GM10266 (cell line): ENCODE results near the gene PPM1J.

Experiments used
- DNase-seq: peaks from one replicate; pipeline ENCODE4 v3.0.0; 2012; ENCODE audit errors: extremely low spot score
- TF ChIP-seq, protein P1 (sequence below): IDR thresholded peaks from 2 replicates; pipeline ENCODE4 v1.5.1; 2012; ENCODE audit warnings: mild to moderate bottlenecking, low read depth; ENCODE audit not compliant: control insufficient read depth, insufficient read depth; ENCODE audit errors: missing control alignments

PPM1J gene

DNA sequence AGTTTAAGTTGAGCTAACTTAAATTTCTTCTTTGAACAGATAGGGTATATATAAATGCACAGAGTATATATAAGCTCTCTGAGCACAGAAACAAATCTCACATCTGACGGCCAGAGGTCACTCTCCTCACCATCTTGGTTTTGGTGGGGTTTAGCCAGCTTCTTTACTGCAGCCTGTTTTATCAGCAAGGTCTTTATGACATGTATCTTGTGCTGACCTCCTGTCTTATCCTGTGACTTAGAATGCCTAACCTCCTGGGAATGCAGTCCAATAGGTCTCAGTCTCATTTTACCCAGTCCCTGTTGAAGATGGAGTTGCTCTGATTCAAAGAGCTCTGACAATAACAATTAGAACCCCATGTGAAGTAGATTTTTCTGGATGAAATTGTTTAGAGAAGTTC is 42.3 kb downstream of the PPM1J start:
- no peak for DNase-seq
- TF ChIP-seq, protein P1, sequence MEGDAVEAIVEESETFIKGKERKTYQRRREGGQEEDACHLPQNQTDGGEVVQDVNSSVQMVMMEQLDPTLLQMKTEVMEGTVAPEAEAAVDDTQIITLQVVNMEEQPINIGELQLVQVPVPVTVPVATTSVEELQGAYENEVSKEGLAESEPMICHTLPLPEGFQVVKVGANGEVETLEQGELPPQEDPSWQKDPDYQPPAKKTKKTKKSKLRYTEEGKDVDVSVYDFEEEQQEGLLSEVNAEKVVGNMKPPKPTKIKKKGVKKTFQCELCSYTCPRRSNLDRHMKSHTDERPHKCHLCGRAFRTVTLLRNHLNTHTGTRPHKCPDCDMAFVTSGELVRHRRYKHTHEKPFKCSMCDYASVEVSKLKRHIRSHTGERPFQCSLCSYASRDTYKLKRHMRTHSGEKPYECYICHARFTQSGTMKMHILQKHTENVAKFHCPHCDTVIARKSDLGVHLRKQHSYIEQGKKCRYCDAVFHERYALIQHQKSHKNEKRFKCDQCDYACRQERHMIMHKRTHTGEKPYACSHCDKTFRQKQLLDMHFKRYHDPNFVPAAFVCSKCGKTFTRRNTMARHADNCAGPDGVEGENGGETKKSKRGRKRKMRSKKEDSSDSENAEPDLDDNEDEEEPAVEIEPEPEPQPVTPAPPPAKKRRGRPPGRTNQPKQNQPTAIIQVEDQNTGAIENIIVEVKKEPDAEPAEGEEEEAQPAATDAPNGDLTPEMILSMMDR, result no peak

DNA sequence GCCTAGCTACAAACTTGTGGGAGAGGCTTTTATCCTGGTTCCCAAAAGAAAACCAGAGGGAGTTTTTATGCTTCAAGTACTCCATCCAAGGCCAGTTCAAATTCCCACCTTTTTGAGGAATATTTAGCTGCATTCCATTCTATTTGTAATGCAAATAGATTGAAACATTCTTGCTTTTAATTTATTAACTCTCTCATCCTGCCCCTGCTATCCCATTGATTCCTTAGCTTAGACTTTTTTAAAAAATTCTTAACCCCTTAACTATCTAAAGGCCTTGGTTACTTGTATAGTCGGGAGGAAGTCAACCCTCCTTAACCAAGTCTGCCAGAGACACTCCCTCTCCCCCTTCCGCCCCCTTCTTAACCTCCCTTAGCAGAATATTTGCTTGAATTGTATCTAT is 43.1 kb downstream of the PPM1J start:
- DNase-seq, result no peak
- TF ChIP-seq, protein P1, result no peak

DNA sequence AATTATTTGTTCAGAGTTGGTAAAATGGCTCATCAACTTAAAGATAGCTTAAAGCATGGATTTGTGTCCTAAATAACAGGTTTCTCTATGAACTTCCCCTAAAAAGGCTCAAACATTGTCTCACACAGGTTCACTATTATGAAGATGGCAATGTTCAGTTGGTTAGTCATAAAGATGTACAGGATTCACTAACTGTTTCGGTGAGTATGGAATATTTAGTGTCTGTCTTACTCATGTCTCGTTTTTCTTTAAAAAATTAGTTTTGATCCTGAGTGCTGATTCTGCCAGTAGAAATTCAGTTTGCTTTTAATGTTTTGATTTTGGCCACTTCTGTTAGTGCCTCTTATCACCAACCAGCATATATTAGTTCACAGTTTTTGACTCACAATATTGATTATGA is 48.2 kb downstream of the PPM1J start:
- no peak for DNase-seq
- TF ChIP-seq, protein P1, result no peak

DNA sequence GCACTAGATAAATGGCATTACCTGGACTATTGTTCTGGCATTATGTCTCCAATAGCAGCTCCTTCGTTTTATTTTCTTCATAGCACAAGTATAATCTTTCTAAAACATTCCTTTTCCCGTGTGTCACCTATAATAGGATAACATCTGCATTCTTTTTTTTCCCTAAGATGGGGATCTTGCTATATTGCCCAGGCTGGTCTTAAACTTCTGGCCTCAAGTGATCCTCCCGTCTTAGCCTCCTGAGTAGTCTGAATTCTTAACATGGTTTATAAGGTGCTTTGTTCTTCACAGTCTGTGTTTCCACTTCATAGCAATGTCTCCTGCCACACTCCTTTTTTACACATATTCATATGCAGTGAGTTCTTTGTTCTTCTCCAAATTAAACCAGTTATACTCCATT is 49.3 kb downstream of the PPM1J start:
- TF ChIP-seq, protein P1, result no peak
- DNase-seq, result no peak
